H1 (cell line): ENCODE results near the gene CPEB3. TPM values are rescaled to one million over a fixed set of nuclear protein-coding genes. Genes with fewer than 3 reads are reported as not detected.

Experiments used
- CBX8 ChIP-seq: fragments of 300-800, 300-1000 bp; sonication (generic); IDR thresholded peaks from 2 replicates; pipeline ENCODE4 v1.7.1; 2016; ENCODE audit warnings: low read depth, low read length, borderline replicate concordance
- KDM5A ChIP-seq: fragments of 200-600 bp; IDR thresholded peaks from 2 replicates; pipeline ENCODE4 v1.7.1; 2012; ENCODE audit warnings: mild to moderate bottlenecking, low read length, inconsistent platforms, mixed read lengths
- POLR2A ChIP-seq, 2 experiments: IDR thresholded peaks; 1 replicate in 1 of 2; 2 replicates in 1 of 2; pipeline ENCODE4 v1.6.1; 2011; ENCODE audit warnings: low read depth in 2 of 2, low read length in 2 of 2, mild to moderate bottlenecking in 2 of 2; ENCODE audit errors: control extremely low read depth in 1 of 2
- polyA plus RNA-seq, 7 experiments: library from polyadenylated mRNA; depleted of rRNA in 3 of 7; stranded (reverse) in 5 of 7; unstranded in 2 of 7; fragments of >200 nt in 5 of 7; fragments of 200-250 nt in 2 of 7; gene quantifications; 1 replicate in 5 of 7; 2 replicates in 1 of 7; 4 replicates in 1 of 7; pipeline versions ENCODE4 v1.2.1 to v1.2.3, GENCODE V29; 2011 to 2013; ENCODE audit warnings: missing spikeins in 2 of 7, mixed read lengths in 2 of 7
- total RNA-seq: library from RNA; stranded (reverse); fragmentation: NEBNext Ultra II Directional; extraction: Animal tissue kit (Norgen Biotek cat#: 25700); gene quantifications from 2 replicates; pipeline ENCODE4 v1.2.1, GENCODE V29; 2021

Gene CPEB3
- total and polyA plus RNA-seq, 2 of the 8 experiments (the other 6 are each of a cell fraction or from before 2014, with no cell fraction given) = 0.39 to 1.7 TPM

- no peak for TF ChIP-seq CBX8
- TF ChIP-seq POLR2A (IDR thresholded peaks at IDR 0.05; ENCODE audit: control extremely low read depth in 1 of 2, low read depth in 2 of 2, low read length in 2 of 2) = no peak
- no peak for TF ChIP-seq KDM5A
These were observed 71.3 kb downstream of the CPEB3 start (continued) for GRCh38 chr10:92219559-92219958.
